Kidney glomerular epithelial cell (primary cell): ENCODE measurements around the gene HIVEP2.
A peak's percentile ranks its signal among the peaks of the same experiment; 100 is the strongest.

Experiments used
- DNase-seq: peaks from one replicate; lab custom pipeline; 2025; lab: John Stamatoyannopoulos, UW

Gene HIVEP2

DNA sequence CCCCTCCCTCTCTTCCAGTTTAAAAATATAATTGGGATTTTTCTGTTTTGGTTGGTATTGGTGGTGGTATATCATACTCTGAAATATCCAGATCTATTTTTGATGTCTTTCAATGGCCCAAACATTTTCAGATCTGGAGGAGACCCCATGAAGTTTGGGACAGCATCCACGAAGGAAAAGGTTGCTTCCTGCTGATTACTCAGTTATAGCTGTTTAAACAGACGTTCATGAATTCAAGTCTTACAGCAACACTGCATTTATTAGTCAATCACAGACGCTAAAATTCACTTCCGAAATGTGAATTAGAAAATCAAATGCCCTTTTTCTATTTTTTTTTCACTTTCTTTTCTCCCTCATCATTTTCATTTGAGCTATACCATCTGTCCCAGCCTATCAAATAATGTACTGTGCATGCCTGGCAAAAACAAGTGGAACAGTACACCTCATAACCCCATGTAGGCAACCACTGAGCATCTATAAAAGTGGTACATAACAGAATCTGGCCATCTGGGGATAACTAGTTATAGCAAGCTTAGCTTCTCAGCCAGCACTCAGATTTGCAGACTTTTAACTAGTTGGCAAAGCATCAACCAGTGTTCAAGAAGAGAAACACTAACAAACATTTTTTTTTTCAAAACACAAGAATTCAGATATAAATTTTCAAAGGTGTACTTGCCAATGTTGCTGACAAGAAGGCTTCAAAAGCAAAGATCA, 124.5 kb downstream of the HIVEP2 start:
- no peak for DNase-seq

- DNase-seq = peak; percentile 48
These were observed 125.2 kb downstream of the HIVEP2 start for GRCh38 chr6:142819603-142820337.

GRCh38 chr6:142816486-142816885, 128.5 kb downstream of the HIVEP2 start:
- DNase-seq = no peak

DNA sequence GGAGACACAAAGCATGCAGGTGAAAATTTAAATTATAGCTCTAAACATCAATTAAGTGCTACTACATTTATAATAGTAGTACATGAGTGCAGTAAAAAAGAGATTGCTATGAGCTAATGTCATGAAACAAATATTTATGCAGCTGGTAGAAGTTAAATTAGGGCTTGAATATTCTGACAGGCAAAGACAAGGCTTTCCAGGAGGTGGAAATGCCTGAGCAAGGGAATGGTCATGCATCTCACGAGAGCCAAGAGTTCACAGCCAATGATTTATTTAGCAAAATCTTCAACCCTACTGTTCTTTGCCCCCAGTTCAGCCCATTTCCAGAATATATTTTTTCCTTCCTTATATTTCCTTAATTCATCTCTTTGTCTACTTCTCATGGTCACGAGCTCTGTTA, 128.9 kb downstream of the HIVEP2 start:
- DNase-seq = no peak

- DNase-seq = no peak
These were observed 133.1 kb downstream of the HIVEP2 start for GRCh38 chr6:142811923-142812322.

DNA sequence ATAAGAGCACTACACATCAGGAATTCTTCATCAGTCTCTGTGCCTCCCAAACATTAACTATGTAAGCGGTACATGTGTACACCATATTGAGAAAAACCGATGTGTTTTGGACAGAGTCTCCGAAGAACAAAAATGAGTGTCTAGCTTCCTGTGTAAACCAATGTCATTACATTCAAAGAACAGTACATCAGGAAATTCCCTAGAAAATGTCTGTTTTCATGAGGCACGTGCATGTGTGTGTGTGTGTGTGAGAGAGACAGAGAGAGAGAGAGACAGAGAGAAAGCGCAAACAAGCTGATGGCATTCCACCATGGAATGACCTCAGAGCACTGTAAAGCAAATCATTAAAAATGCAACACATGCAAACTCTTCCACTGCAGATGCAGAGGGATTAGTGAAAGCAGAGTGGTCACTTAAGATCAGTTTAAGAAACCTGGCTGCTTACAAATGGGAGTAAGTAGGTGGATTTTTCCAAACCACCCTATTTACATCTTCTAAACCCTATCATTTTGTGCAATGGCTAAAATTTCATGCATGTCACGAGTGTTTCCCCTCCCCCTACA, 133.9 kb downstream of the HIVEP2 start:
- DNase-seq = no peak

- DNase-seq = no peak
These were observed 135.0 kb downstream of the HIVEP2 start for GRCh38 chr6:142809947-142810346.

- DNase-seq = no peak
These were observed 136.4 kb downstream of the HIVEP2 start for GRCh38 chr6:142808405-142809061.

- DNase-seq = no peak
These were observed 139.9 kb downstream of the HIVEP2 start for GRCh38 chr6:142805042-142805441.

GRCh38 chr6:142804490-142804889, 140.5 kb downstream of the HIVEP2 start:
- no peak for DNase-seq

- no peak for DNase-seq
These were observed 141.4 kb downstream of the HIVEP2 start for GRCh38 chr6:142803495-142804058.

- DNase-seq = no peak
These were observed 141.9 kb downstream of the HIVEP2 start for GRCh38 chr6:142803032-142803431.

- DNase-seq = peak; percentile 96
These were observed 142.9 kb downstream of the HIVEP2 start for GRCh38 chr6:142802124-142802523.

DNA sequence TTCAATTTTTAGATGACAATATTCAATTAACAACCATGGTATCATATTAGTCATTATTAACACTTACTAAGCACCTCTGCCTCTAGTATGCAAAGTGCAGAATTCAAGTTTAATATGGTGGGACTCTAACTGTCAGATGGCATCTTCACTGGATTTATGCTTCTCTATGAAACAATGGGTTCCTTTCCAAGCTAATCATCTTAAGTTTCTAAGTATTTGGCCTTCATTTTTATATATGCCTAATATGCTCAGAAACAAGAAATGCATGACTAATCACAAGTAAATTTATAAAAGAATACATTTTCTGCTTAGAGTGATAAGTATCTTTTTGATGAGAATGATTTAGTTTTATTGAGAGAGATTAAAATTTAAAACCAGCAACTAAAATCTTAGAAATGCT, 144.7 kb downstream of the HIVEP2 start:
- no peak for DNase-seq

DNA sequence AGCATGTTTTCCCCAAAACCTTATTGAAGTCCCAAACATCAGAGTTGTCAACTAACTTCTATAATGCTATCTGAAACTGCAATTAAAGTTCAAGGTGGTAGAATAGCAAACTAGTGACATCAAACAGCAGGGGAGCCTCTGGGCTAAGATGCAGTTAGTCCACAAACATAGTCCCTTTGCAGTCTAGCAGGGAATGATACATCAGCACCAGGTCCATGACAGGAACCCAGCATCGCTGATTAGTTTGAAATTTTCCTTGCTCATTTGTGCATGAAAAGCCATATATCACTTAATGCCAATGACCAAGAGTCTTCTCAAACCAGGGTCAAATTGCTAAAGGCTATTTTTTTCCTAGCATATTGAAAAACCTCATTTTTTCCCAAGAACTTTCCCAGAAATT, 145.3 kb downstream of the HIVEP2 start:
- DNase-seq = peak; percentile 4

DNA sequence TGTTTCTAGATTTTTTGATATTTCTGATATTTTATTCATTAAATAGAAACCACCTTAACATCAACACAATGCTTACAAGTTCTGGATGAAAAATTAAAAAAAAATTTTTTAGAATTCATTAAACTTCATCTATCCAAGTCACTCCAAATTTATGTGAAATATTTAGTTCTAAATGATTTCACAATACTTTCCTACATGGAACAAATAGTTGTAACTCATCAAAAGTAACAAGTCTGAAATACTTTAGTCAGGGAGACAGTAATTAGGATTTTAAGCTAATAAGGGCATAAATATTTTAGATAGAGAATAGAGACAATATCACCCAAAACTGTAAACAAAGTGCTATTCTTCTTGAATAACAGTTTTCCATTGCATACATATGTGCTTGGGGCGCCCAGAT, 147.8 kb downstream of the HIVEP2 start:
- no peak for DNase-seq

DNA sequence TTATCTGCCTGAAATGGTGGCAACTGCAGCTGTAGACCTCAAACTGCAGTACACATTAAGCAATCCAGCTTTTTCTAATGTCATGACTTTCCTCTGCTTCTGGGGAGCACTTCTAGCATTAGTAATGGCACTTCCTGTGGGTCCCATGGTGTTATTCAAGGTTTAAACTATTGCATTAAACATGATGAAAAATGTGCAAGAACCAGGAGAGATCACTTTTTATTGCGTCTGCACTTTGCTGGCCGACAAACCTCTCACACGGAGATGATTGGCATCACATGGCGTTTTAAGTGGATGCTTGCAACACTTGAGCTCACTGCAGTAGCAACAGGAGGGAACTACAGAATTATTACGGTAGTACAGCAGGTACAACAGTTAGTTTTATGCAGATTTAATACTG, 148.4 kb downstream of the HIVEP2 start:
- DNase-seq = no peak

- no peak for DNase-seq
These were observed 149.0 kb downstream of the HIVEP2 start for GRCh38 chr6:142796024-142796423.

- DNase-seq = no peak
These were observed 150.6 kb downstream of the HIVEP2 start for GRCh38 chr6:142794424-142794823.

GRCh38 chr6:142790257-142790656, 154.7 kb downstream of the HIVEP2 start:
- no peak for DNase-seq

- DNase-seq = no peak
These were observed 157.6 kb downstream of the HIVEP2 start for GRCh38 chr6:142787422-142787821.

GRCh38 chr6:142786476-142786875, 158.5 kb downstream of the HIVEP2 start:
- DNase-seq = no peak
